IPS-18a (cell line): ENCODE results near the gene ASPSCR1.

Experiments used
- H3K27ac ChIP-seq: one replicate; pipeline ENCODE4 v1.5.1; 2013; ENCODE audit warnings: low read length
- H3K27me3 ChIP-seq: one replicate; pipeline ENCODE4 v1.6.1; 2013; ENCODE audit warnings: mild to moderate bottlenecking, low read length; ENCODE audit not compliant: control insufficient read depth, insufficient read depth
- H3K36me3 ChIP-seq: one replicate; pipeline ENCODE4 v1.6.1; 2013; ENCODE audit warnings: low read depth, low read length; ENCODE audit not compliant: control insufficient read depth
- H3K4me1 ChIP-seq: one replicate; pipeline ENCODE4 v1.6.1; 2013; ENCODE audit warnings: low read depth, low read length; ENCODE audit not compliant: control insufficient read depth
- H3K4me3 ChIP-seq: one replicate; pipeline ENCODE4 v1.5.1; 2013; ENCODE audit warnings: low read length
- H3K9ac ChIP-seq: one replicate; pipeline ENCODE4 v1.6.1; 2013; ENCODE audit warnings: mild to moderate bottlenecking, low read length, moderate library complexity
- H3K9me3 ChIP-seq: one replicate; pipeline ENCODE4 v1.6.1; 2013; ENCODE audit warnings: low read depth, low read length; ENCODE audit not compliant: control insufficient read depth

Gene ASPSCR1

GRCh38 chr17:81957691-81958432 lies 19.6 kb upstream of the ASPSCR1 start:
- Histone ChIP-seq H3K27ac (no peak overlapping the region), H3K4me1 (no peaks in the 10 kb centered on the region), H3K27me3 (peaks cover 64% of the 10 kb centered on the region), H3K9me3 (no peaks in the 10 kb centered on the region), H3K36me3 (no peaks in the 10 kb centered on the region), H3K4me3 (no peak overlapping the region), H3K9ac (no peak overlapping the region)

GRCh38 chr17:81958633-81959342 lies 18.6 kb upstream of the ASPSCR1 start:
- Histone ChIP-seq H3K9me3 (no peaks in the 10 kb centered on the region), H3K27ac (no peak overlapping the region), H3K9ac (no peak overlapping the region), H3K27me3 (peaks cover 74% of the 10 kb centered on the region), H3K4me3 (no peak overlapping the region), H3K36me3 (no peaks in the 10 kb centered on the region), H3K4me1 (no peaks in the 10 kb centered on the region)

- no peak overlapping the region for H3K9ac ChIP-seq
- no peaks in the 10 kb centered on the region for H3K4me1 ChIP-seq
- H3K27me3 ChIP-seq = peaks cover 81% of the 10 kb centered on the region
- no peaks in the 10 kb centered on the region for H3K9me3 ChIP-seq
- H3K36me3 ChIP-seq = no peaks in the 10 kb centered on the region
- no peak overlapping the region for H3K27ac ChIP-seq
- no peak overlapping the region for H3K4me3 ChIP-seq
These were observed 17.9 kb upstream of the ASPSCR1 start for GRCh38 chr17:81959362-81960129.

- H3K9ac ChIP-seq = no peak overlapping the region
- no peaks in the 10 kb centered on the region for H3K4me1 ChIP-seq
- peaks cover 88% of the 10 kb centered on the region for H3K27me3 ChIP-seq
- no peak overlapping the region for H3K27ac ChIP-seq
- H3K36me3 ChIP-seq = no peaks in the 10 kb centered on the region
- no peak overlapping the region for H3K4me3 ChIP-seq
- no peaks in the 10 kb centered on the region for H3K9me3 ChIP-seq
These were observed 17.1 kb upstream of the ASPSCR1 start for GRCh38 chr17:81960130-81960958.

- H3K4me3 ChIP-seq = no peak within 1 kb of the TSS
- no peaks in the 10 kb centered on the region for H3K4me1 ChIP-seq
- peaks cover 92% of the 10 kb centered on the region for H3K27me3 ChIP-seq
- H3K9ac ChIP-seq = no peak within 1 kb of the TSS
- no peaks in the 10 kb centered on the region for H3K9me3 ChIP-seq
- no peaks in the 10 kb centered on the region for H3K36me3 ChIP-seq
- H3K27ac ChIP-seq = no peak within 1 kb of the TSS
These were observed 16.3 kb upstream of the ASPSCR1 start, which contains the start of gene NOTUM for GRCh38 chr17:81961087-81961511. Gene NOTUM, minus strand, starts transcription at chr17:81961187. Its CDS starts 278 bp downstream, at chr17:81960909.

GRCh38 chr17:81961521-81962498 lies 15.6 kb upstream of the ASPSCR1 start:
- Histone ChIP-seq H3K27me3 (peaks cover 95% of the 10 kb centered on the region), H3K9me3 (no peaks in the 10 kb centered on the region), H3K9ac (no peak overlapping the region), H3K27ac (no peak overlapping the region), H3K4me1 (peaks cover 3% of the 10 kb centered on the region), H3K36me3 (no peaks in the 10 kb centered on the region), H3K4me3 (no peak overlapping the region)

- H3K4me1 ChIP-seq = peaks cover 10% of the 10 kb centered on the region
These were observed 14.7 kb upstream of the ASPSCR1 start for GRCh38 chr17:81962499-81963441.

GRCh38 chr17:81964081-81964849 lies 13.2 kb upstream of the ASPSCR1 start:
- Histone ChIP-seq H3K36me3 (no peaks in the 10 kb centered on the region), H3K4me3 (no peak overlapping the region), H3K9me3 (no peaks in the 10 kb centered on the region), H3K27ac (no peak overlapping the region), H3K4me1 (peaks cover 10% of the 10 kb centered on the region), H3K9ac (no peak overlapping the region), H3K27me3 (peaks cover 92% of the 10 kb centered on the region)

More at GRCh38 chr17:81962499-81963441, 14.7 kb upstream of the ASPSCR1 start:
- Histone ChIP-seq H3K9me3 (no peaks in the 10 kb centered on the region), H3K27ac (no peak overlapping the region), H3K9ac (no peak overlapping the region), H3K27me3 (peaks cover 94% of the 10 kb centered on the region), H3K4me3 (no peak overlapping the region), H3K36me3 (no peaks in the 10 kb centered on the region)
